Keratinocyte (primary cell): ENCODE results near the gene CACNA1B. TPM values are rescaled to one million over a fixed set of nuclear protein-coding genes. Genes with fewer than 3 reads are reported as not detected.

Experiments
- DNase-seq: peaks from one replicate; pipeline ENCODE4 v3.0.0-alpha.2; 2011; ENCODE audit warnings: low read depth, missing footprints, low spot score
- FAIRE-seq: peaks from 2 replicates; lab custom pipeline; 2011; peaks lifted over from hg19 to GRCh38; lab: Jason Lieb, UNC
- H2AFZ ChIP-seq: 2 replicates; pipeline ENCODE4 v1.6.0; 2012; ENCODE audit warnings: low read length, control low read depth, inconsistent platforms; ENCODE audit not compliant: control insufficient read depth
- H3K27ac ChIP-seq: 2 replicates; pipeline ENCODE4 v1.5.1; 2011; ENCODE audit warnings: low read length; ENCODE audit not compliant: control insufficient read depth, insufficient read depth
- H3K27me3 ChIP-seq: 3 replicates; pipeline ENCODE4 v1.6.0; 2011; ENCODE audit warnings: low read length; ENCODE audit not compliant: control insufficient read depth, insufficient read depth; ENCODE audit errors: extremely low read depth
- H3K36me3 ChIP-seq, 2 experiments: 2 replicates in 1 of 2; 3 replicates in 1 of 2; pipeline ENCODE4 v1.5.1; 2011; ENCODE audit warnings: low read length in 2 of 2, mild to moderate bottlenecking in 1 of 2; ENCODE audit not compliant: control insufficient read depth in 2 of 2, insufficient read depth in 2 of 2; ENCODE audit errors: extremely low read depth in 1 of 2
- H3K4me1 ChIP-seq: 3 replicates; pipeline ENCODE4 v1.5.1; 2011; ENCODE audit warnings: low read length; ENCODE audit not compliant: control insufficient read depth, insufficient read depth; ENCODE audit errors: extremely low read depth
- H3K4me2 ChIP-seq: 3 replicates; pipeline ENCODE4 v1.6.0; 2011; ENCODE audit warnings: low read depth, low read length; ENCODE audit not compliant: control insufficient read depth, insufficient read depth; ENCODE audit errors: extremely low read depth
- H3K4me3 ChIP-seq, 3 experiments: fragments of 200-600 bp in 1 of 3; sonication (generic) in 1 of 3; 2 replicates in 2 of 3; 3 replicates in 1 of 3; pipeline ENCODE4 v1.5.1; 2011 to 2016; ENCODE audit warnings: low read length in 3 of 3, mild to moderate bottlenecking in 3 of 3, control low read depth in 2 of 3, inconsistent platforms in 1 of 3, low read depth in 1 of 3, mixed read lengths in 1 of 3, mixed run types in 1 of 3, moderate library complexity in 1 of 3; ENCODE audit not compliant: control insufficient read depth in 2 of 3, insufficient read depth in 2 of 3; ENCODE audit errors: extremely low read depth in 1 of 3
- H3K79me2 ChIP-seq: 2 replicates; pipeline ENCODE4 v1.6.0; 2012; ENCODE audit warnings: low read length; ENCODE audit not compliant: control insufficient read depth, insufficient read depth
- H3K9ac ChIP-seq: 3 replicates; pipeline ENCODE4 v1.6.0; 2011; ENCODE audit warnings: low read length; ENCODE audit not compliant: control insufficient read depth, insufficient read depth; ENCODE audit errors: extremely low read depth
- H3K9me1 ChIP-seq: 3 replicates; pipeline ENCODE4 v1.6.0; 2011; ENCODE audit warnings: low read length; ENCODE audit not compliant: control insufficient read depth, insufficient read depth; ENCODE audit errors: extremely low read depth
- H3K9me3 ChIP-seq: 2 replicates; pipeline ENCODE4 v1.5.1; 2012; ENCODE audit warnings: low read depth, low read length; ENCODE audit not compliant: control insufficient read depth
- H4K20me1 ChIP-seq: 3 replicates; pipeline ENCODE4 v1.6.0; 2011; ENCODE audit warnings: low read length; ENCODE audit not compliant: control insufficient read depth, insufficient read depth; ENCODE audit errors: extremely low read depth
- EZH2 ChIP-seq: IDR thresholded peaks from one replicate; pipeline ENCODE4 v1.6.1; 2012; ENCODE audit warnings: inconsistent platforms, mild to moderate bottlenecking, low read length, moderate library complexity
- dilution Hi-C: fragments of 300-500 bp; cut with MboI; formaldehyde crosslinking; loops from one replicate; pipeline ENCODE4 v1.7.0; 2020; ENCODE audit warnings: low sequenced_read_pairs; ENCODE audit not compliant: extremely low pct_ligation_motif_present
- polyA plus RNA-seq, 5 experiments: library from polyadenylated mRNA; depleted of rRNA in 3 of 5; stranded (reverse) in 3 of 5; stranded (forward) in 1 of 5; unstranded in 1 of 5; fragments of >200 nt; gene quantifications; 1 replicate in 1 of 5; 2 replicates in 3 of 5; 3 replicates in 1 of 5; pipeline versions ENCODE4 v1.2.1 to v1.2.3, GENCODE V29; 2011 to 2012; ENCODE audit warnings: missing spikeins in 2 of 5, low read depth in 1 of 5, low replicate concordance in 1 of 5
- TF ChIP-seq, protein P1 (sequence below), 3 experiments: IDR thresholded peaks in 1 of 3; conservative IDR thresholded peaks in 1 of 3; optimal IDR thresholded peaks in 1 of 3; 2 replicates in 2 of 3; 3 replicates in 1 of 3; pipeline versions ENCODE3 to v1.5.1; 2011; ENCODE audit warnings: low read length in 3 of 3, mild to moderate bottlenecking in 3 of 3, moderate library complexity in 2 of 3, control low read depth in 1 of 3, inconsistent platforms in 1 of 3; ENCODE audit not compliant: insufficient read depth in 2 of 3; ENCODE audit errors: extremely low read depth in 1 of 3

Gene CACNA1B
- polyA plus RNA-seq, 1 donor (not counting 4 experiments of a cell fraction or from before 2014, with no cell fraction given), result 0.01 TPM

- no peaks in the 10 kb centered on the region for H3K27me3 ChIP-seq
- H3K27ac ChIP-seq, result no peak overlapping the region
- no peaks in the 10 kb centered on the region for H3K9me1 ChIP-seq
- no peaks in the 10 kb centered on the region for H3K79me2 ChIP-seq
- FAIRE-seq, result no peak
- H3K4me2 ChIP-seq, result no peak overlapping the region
- no peak overlapping the region for H2AFZ ChIP-seq
- DNase-seq, result no peak
- no peak overlapping the region for H3K4me3 ChIP-seq
- no peaks in the 10 kb centered on the region for H3K36me3 ChIP-seq
- no peaks in the 10 kb centered on the region for H3K4me1 ChIP-seq
- H3K9ac ChIP-seq, result no peak overlapping the region
- no peaks in the 10 kb centered on the region for H3K9me3 ChIP-seq
- no peaks in the 10 kb centered on the region for H4K20me1 ChIP-seq
- TF ChIP-seq EZH2, result no peak
- TF ChIP-seq, protein P1, sequence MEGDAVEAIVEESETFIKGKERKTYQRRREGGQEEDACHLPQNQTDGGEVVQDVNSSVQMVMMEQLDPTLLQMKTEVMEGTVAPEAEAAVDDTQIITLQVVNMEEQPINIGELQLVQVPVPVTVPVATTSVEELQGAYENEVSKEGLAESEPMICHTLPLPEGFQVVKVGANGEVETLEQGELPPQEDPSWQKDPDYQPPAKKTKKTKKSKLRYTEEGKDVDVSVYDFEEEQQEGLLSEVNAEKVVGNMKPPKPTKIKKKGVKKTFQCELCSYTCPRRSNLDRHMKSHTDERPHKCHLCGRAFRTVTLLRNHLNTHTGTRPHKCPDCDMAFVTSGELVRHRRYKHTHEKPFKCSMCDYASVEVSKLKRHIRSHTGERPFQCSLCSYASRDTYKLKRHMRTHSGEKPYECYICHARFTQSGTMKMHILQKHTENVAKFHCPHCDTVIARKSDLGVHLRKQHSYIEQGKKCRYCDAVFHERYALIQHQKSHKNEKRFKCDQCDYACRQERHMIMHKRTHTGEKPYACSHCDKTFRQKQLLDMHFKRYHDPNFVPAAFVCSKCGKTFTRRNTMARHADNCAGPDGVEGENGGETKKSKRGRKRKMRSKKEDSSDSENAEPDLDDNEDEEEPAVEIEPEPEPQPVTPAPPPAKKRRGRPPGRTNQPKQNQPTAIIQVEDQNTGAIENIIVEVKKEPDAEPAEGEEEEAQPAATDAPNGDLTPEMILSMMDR (optimal IDR thresholded peaks at IDR 0.05 in 1 of 3, IDR thresholded peaks at IDR 0.05 in 1 of 3, conservative IDR thresholded peaks at IDR 0.05 in 1 of 3; ENCODE audit: extremely low read depth in 1 of 3, insufficient read depth in 2 of 3, low read length in 3 of 3), result no peak
- dilution Hi-C loops, result no loop called here
Observed at GRCh38 chr9:137970098-137970497, 92.5 kb downstream of the CACNA1B start.

- TF ChIP-seq, protein P1 (optimal IDR thresholded peaks at IDR 0.05 in 1 of 3, IDR thresholded peaks at IDR 0.05 in 1 of 3, conservative IDR thresholded peaks at IDR 0.05 in 1 of 3; ENCODE audit: extremely low read depth in 1 of 3, insufficient read depth in 2 of 3, low read length in 3 of 3), result no peak
- no peak for TF ChIP-seq EZH2
- Histone ChIP-seq H4K20me1 (no peaks in the 10 kb centered on the region), H3K9me1 (no peaks in the 10 kb centered on the region), H2AFZ (no peak overlapping the region), H3K36me3 (no peaks in the 10 kb centered on the region), H3K27me3 (no peaks in the 10 kb centered on the region), H3K9me3 (no peaks in the 10 kb centered on the region), H3K4me3 (no peak overlapping the region), H3K9ac (no peak overlapping the region), H3K4me1 (no peaks in the 10 kb centered on the region), H3K4me2 (no peak overlapping the region), H3K79me2 (no peaks in the 10 kb centered on the region), H3K27ac (no peak overlapping the region)
- DNase-seq (no peak), FAIRE-seq (no peak)
- dilution Hi-C loops, result no loop called here
Observed at GRCh38 chr9:137970686-137971476, 93.3 kb downstream of the CACNA1B start.
